Measurements from ENCODE around the gene ITPR2. TPM values are rescaled to one million over a fixed set of nuclear protein-coding genes. Genes with fewer than 3 reads are reported as not detected.
"Not testable (repeated sequence)": the region's sequence is repeated elsewhere in the genome, so short reads cannot be mapped to it uniquely, and the experiment has no call there.

The ITPR2 gene
- total RNA-seq, 2 donors from 2014 or later, result 14.8 to 74.4 TPM

DNA sequence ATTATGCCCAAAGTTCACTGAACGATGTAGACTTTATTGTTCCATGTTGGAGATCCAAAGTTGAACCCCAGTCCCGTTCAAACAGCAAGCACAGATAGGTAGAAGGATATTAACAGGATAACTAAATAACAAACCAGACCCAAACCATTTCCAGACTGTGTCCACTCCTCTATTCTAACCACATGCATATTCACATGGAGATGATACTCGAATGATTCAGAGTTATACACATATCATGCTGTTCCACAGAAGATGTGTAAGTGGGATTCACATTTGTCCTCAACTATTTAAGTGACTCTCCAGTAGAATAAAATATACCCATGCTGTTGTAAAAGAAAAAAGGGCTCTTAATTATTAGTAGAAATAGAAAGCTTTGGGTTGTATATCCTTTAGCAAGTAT, 185.9 kb downstream of the ITPR2 start:
- TF ChIP-seq, protein P1, sequence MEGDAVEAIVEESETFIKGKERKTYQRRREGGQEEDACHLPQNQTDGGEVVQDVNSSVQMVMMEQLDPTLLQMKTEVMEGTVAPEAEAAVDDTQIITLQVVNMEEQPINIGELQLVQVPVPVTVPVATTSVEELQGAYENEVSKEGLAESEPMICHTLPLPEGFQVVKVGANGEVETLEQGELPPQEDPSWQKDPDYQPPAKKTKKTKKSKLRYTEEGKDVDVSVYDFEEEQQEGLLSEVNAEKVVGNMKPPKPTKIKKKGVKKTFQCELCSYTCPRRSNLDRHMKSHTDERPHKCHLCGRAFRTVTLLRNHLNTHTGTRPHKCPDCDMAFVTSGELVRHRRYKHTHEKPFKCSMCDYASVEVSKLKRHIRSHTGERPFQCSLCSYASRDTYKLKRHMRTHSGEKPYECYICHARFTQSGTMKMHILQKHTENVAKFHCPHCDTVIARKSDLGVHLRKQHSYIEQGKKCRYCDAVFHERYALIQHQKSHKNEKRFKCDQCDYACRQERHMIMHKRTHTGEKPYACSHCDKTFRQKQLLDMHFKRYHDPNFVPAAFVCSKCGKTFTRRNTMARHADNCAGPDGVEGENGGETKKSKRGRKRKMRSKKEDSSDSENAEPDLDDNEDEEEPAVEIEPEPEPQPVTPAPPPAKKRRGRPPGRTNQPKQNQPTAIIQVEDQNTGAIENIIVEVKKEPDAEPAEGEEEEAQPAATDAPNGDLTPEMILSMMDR (conservative IDR thresholded peaks at IDR 0.05), result no peak
- Mint-ChIP-seq H3K36me3 (ENCODE audit: low read depth) (peaks cover 26% of the 10 kb centered on the region), H3K9me3 (peaks cover 12% of the 10 kb centered on the region), H3K4me1 (peaks cover 12% of the 10 kb centered on the region), H3K4me3 (no peak overlapping the region), H3K27ac (no peak overlapping the region), H3K27me3 (ENCODE audit: insufficient read depth) (no peaks in the 10 kb centered on the region)
- no peak overlapping the region for H3K4me3 ChIP-seq (ENCODE audit: low read length)
- peaks cover 15% of the 10 kb centered on the region for H3K9me3 ChIP-seq (ENCODE audit: control insufficient read depth, low read length)
- no peaks in the 10 kb centered on the region for H3K36me3 ChIP-seq (ENCODE audit: control insufficient read depth, insufficient read depth, low read length)
- H3K27ac ChIP-seq (ENCODE audit: low read depth, low read length), result no peak overlapping the region
- peaks cover 5% of the 10 kb centered on the region for H3K4me1 ChIP-seq (ENCODE audit: control insufficient read depth, insufficient read depth, low read length)
- no peak for DNase-seq
- 88% methylated on average over 3 of the region's 3 CpGs; no CpG with 5 or more reads in 1 of the 2 experiments for WGBS, 2 experiments (ENCODE audit: insufficient coverage in 1 of 2, insufficient read length in 1 of 2)
- H3K9ac ChIP-seq (ENCODE audit: extremely low read depth, low read length, poor library complexity, severe bottlenecking), result no peak overlapping the region
- no peaks in the 10 kb centered on the region for H3K27me3 ChIP-seq (ENCODE audit: control insufficient read depth, insufficient read depth, low read length, poor library complexity, severe bottlenecking)

DNA sequence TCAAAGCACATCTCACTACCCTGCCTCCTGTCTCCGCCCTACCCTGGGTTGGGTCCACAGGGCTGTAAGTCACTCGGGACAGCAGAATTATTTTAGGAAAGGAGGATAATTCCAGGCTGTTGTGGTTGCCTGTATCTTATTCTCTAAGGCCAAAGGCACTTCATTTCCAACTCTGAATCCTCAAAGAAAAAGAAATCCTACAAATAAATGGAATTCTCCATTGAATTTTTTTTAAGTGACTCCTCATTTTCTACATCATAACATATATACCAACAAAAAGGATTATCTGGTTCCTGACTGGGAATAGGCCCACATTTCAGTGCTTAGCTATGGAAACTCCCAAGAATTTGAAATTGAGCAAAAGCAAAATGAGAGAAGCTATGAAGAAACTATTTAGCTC, 186.4 kb downstream of the ITPR2 start:
- Histone ChIP-seq H3K9me3 (ENCODE audit: control insufficient read depth, low read length) (peaks cover 15% of the 10 kb centered on the region), H3K27ac (ENCODE audit: low read depth, low read length) (no peak overlapping the region), H3K27me3 (ENCODE audit: control insufficient read depth, insufficient read depth, low read length, poor library complexity, severe bottlenecking) (no peaks in the 10 kb centered on the region), H3K4me3 (ENCODE audit: low read length) (no peak overlapping the region), H3K9ac (ENCODE audit: extremely low read depth, low read length, poor library complexity, severe bottlenecking) (no peak overlapping the region), H3K4me1 (ENCODE audit: control insufficient read depth, insufficient read depth, low read length) (peaks cover 5% of the 10 kb centered on the region), H3K36me3 (ENCODE audit: control insufficient read depth, insufficient read depth, low read length) (no peaks in the 10 kb centered on the region)
- Mint-ChIP-seq H3K27me3 (ENCODE audit: insufficient read depth) (no peaks in the 10 kb centered on the region), H3K27ac (no peak overlapping the region), H3K9me3 (peaks cover 12% of the 10 kb centered on the region), H3K4me1 (peaks cover 12% of the 10 kb centered on the region), H3K4me3 (no peak overlapping the region), H3K36me3 (ENCODE audit: low read depth) (peaks cover 26% of the 10 kb centered on the region)
- WGBS, 2 experiments (ENCODE audit: insufficient coverage in 1 of 2, insufficient read length in 1 of 2), result 85 to 100% methylated on average over 2 of the region's 2 CpGs
- DNase-seq, result no peak
- TF ChIP-seq, protein P1 (conservative IDR thresholded peaks at IDR 0.05), result no peak

DNA sequence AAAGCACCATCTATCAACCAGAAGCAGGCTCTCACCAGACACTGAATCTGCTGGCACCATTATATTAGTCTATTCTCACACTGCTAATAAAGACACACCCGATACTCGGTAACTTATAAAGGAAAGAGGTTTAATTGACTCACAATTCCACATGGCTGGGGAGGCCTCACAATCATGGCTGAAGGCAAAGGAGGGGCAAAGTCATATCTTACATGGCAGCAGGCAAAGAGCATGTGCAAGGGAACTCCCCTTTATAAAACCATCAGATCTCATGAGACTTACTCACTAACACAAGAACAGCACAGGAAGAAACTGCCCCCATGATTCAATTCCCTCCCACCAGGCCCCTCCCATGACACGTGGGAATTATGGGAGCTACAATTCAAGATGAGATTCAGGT, 188.6 kb downstream of the ITPR2 start:
- DNase-seq; H3K36me3 ChIP-seq (ENCODE audit: control insufficient read depth, insufficient read depth, low read length); H3K4me1 ChIP-seq (ENCODE audit: control insufficient read depth, insufficient read depth, low read length); H3K9me3 Mint-ChIP-seq; H3K27me3 ChIP-seq (ENCODE audit: control insufficient read depth, insufficient read depth, low read length, poor library complexity, severe bottlenecking); H3K4me3 Mint-ChIP-seq; H3K27ac ChIP-seq (ENCODE audit: low read depth, low read length); H3K27me3 Mint-ChIP-seq (ENCODE audit: insufficient read depth); H3K27ac Mint-ChIP-seq; H3K9ac ChIP-seq (ENCODE audit: extremely low read depth, low read length, poor library complexity, severe bottlenecking); H3K4me3 ChIP-seq (ENCODE audit: low read length); H3K9me3 ChIP-seq (ENCODE audit: control insufficient read depth, low read length): not testable (repeated sequence)
- peaks cover 17% of the 10 kb centered on the region for H3K36me3 Mint-ChIP-seq (ENCODE audit: low read depth)
- H3K4me1 Mint-ChIP-seq, result peaks cover 11% of the 10 kb centered on the region
- 87 to 100% methylated on average over 1 to 3 of the region's 3 CpGs for WGBS, 2 experiments (ENCODE audit: insufficient coverage in 1 of 2, insufficient read length in 1 of 2)

Measured in endodermal cell (in vitro differentiated cells).